ENCODE data around the gene RAB14.
A peak's percentile ranks its signal among the peaks of the same experiment; 100 is the strongest.

Gene RAB14

DNA sequence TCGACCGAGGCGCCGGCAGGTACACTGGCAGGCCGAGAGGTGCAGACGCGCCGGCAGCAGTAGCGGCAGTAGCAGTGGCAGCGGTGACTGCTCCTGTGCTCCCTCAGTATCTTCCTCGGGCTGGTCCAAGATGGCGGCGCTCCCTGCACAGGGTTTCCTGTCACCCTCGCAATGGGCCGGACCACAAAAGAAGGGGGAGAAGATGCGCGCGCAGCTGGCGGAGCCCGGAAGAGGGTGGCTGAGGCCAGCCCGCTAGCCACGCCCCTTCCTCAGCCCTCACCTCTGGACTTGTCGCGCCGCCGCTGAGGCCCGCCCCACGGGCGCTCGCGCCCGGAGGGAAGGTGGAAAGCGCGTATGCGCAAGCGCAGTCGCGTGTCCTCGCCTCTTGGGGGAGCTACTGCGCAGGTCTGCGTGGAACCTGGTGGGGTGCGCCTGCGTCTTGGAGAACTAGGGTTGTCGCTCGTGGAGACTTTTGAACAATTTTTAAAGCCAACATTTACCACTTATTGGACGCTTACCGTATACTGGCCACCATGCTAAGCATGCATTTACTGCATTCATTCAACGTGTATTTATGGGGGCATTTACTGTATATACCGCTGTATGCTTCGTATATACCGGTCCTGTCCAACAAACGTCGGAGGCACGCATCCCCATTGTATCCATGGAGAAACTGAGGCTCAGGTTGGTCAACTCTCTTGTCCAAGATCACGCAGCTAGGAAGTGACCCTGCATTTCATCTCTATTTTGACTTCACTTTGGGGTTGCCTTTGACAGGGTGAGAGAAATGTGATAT, at the start of gene RAB14:
RAB14 (minus strand) TSS at position 132 of the 796 bp plus-strand sequence. CDS start 8,457 bp downstream, outside the sequence.
- DNase-seq (ENCODE audit: low read depth), result peak; percentile 97

- DNase-seq (ENCODE audit: low read depth), result no peak
These were observed 47.9 kb upstream of the RAB14 start for GRCh38 chr9:121249563-121249962.

GRCh38 chr9:121246821-121247561, 45.3 kb upstream of the RAB14 start:
- DNase-seq (ENCODE audit: low read depth), result peak; percentile 95

- DNase-seq (ENCODE audit: low read depth), result no peak
These were observed 41.3 kb upstream of the RAB14 start for GRCh38 chr9:121242959-121243346.

DNA sequence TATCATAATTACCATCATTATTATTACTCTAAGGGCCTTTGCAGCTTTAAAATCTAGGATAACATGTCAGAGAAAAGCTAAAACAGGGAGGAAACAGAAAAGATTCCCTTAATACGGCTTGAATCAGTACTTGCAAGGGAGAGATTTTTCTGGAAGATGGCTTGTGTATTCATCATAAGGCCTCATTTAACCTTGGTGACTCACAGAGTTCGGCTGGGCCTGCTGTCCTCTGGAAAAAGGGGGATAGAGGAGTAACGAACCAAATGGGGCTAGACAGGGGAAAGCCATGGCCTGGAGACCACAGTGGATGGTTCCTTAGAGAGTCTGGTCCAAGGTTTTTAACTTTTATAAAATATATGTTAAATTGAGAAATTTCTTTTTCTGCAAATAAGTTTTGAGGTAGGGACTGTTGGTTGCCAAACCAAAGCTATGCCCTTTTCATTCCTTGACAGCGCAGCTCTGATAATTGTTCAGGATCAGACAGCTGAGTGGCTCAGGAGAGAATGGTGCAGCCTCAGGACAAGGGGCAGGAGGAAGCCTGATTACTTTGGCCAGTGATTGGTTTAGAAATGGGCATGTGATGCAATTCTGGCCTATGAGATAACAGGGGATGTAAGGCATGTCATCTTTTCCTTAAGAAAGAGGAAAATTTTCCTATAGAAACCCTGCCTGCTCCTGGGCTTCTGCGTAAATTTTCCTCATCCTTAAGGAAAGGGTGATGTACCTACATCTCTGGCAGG, 40.7 kb upstream of the RAB14 start:
- DNase-seq (ENCODE audit: low read depth), result peak; percentile 85

- no peak for DNase-seq (ENCODE audit: low read depth)
These were observed 38.9 kb upstream of the RAB14 start for GRCh38 chr9:121240472-121241135.

GRCh38 chr9:121239851-121240250, 38.2 kb upstream of the RAB14 start:
- no peak for DNase-seq (ENCODE audit: low read depth)

- no peak for DNase-seq (ENCODE audit: low read depth)
These were observed 37.4 kb upstream of the RAB14 start for GRCh38 chr9:121239071-121239470.

DNA sequence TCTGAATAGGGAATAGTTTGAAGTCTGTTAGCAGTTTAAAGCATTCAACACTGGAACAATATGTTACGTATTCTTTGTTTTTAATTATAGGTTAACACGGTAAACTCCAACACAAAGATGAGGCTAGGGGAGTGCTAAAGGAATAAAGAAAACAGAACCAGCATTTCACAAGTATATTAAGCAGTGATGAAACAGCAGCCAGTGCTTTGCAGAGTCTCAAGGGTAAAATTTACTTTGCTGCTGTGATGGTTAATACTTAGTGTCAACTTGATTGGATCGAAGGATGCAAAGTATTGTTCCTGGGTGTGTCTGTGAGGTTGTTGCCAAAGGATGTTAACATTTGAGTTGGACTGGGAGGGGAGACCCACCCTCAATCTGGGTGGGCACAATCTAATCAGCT, 36.2 kb upstream of the RAB14 start:
- no peak for DNase-seq (ENCODE audit: low read depth)

GRCh38 chr9:121235512-121235911, 33.8 kb upstream of the RAB14 start:
- DNase-seq (ENCODE audit: low read depth), result no peak

- no peak for DNase-seq (ENCODE audit: low read depth)
These were observed 33.1 kb upstream of the RAB14 start for GRCh38 chr9:121234832-121235161.

DNA sequence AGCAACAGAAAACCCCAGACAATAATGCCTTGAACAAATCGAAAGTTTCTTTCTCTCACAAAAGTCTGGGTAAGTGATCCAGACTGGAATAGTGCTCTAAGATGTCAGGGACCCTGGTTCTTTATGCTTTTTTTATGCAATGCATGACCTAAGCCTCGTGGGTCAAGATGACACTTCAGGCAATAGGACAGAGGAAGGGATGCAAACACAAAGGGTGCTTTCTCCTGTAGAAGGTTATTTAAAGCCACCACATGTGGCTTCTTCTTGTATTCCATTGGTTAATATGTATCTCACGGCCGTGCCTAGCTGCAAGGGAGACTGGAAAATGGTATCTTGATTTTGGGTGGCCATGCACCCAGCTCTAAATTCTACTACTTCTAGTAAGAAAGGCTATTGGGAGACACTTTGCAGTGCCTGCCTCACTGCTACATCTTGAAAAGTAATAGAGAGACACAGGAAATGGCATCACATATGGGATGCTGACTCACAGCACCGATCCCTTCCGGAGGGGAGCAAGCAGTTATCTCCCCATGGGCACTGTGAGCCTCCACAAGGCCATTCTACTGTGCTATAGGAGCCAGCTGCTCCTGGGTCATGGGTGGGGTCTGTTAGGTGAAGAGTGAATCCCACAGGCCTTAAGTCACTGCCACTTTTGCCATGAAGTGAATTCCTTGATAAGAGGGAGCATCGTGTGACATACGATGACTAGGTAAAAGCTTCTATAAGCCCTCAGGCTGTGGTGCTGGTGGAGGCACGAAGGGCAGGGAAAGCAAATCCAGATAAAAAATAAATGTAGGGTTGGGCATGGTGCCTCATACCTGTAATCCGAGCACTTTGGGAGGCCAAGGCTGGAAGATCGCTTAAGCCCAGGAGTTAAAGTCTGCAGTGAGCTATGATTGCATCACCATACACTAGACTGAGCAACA, 32.5 kb upstream of the RAB14 start:
- peak; percentile 79 for DNase-seq (ENCODE audit: low read depth)

DNA sequence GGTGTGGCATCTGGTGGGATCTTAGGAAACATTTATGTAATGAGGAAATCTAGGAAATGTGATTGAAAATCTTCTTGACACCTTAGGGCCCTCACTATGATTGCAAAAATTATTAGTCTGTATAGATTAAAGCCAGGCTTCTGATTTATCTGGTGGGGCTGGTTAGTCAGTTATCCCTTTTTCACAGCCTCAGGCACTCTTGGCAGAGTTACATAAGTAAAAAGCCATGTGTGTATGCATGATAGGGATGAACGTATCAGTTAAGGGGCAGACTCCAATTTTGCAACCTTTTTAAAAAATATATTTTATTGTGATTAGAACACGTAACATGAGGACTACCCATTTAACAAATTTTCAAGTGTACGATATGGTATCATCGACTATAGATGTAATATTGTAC, 30.6 kb upstream of the RAB14 start:
- DNase-seq (ENCODE audit: low read depth), result no peak

GRCh38 chr9:121230256-121230655, 28.6 kb upstream of the RAB14 start:
- DNase-seq (ENCODE audit: low read depth), result no peak

GRCh38 chr9:121227862-121228261, 26.2 kb upstream of the RAB14 start:
- DNase-seq (ENCODE audit: low read depth), result no peak

- peak; percentile 34 for DNase-seq (ENCODE audit: low read depth)
These were observed 24.5 kb upstream of the RAB14 start for GRCh38 chr9:121226175-121226574.

DNA sequence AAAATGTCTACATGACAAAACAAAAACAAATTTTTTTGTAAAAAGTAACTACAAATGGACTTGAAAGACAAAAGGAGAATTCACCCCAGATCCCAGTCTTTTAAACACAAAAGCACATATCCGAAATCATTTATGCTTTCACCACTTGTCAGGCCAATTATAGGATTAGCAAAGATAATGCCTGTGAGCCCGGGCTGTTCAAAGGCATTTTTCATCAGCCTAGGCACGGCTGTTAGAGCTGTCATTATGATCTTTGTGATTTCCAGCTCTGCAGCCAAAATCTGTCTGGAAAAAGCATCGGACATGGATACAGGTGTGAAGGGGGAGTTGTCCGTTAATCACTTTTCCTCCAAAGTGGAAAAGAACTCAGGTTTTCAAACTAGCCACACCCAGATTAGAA, 23.6 kb upstream of the RAB14 start:
- no peak for DNase-seq (ENCODE audit: low read depth)

- peak; percentile 48 for DNase-seq (ENCODE audit: low read depth)
These were observed 21.0 kb upstream of the RAB14 start for GRCh38 chr9:121222524-121223171.

- DNase-seq (ENCODE audit: low read depth), result no peak
These were observed 20.0 kb upstream of the RAB14 start for GRCh38 chr9:121221664-121222055.

- no peak for DNase-seq (ENCODE audit: low read depth)
These were observed 19.5 kb upstream of the RAB14 start for GRCh38 chr9:121220996-121221663.

Measured in iris pigment epithelial cell (primary cell).